Stomach (tissue), 4 donors: ENCODE data around the gene TCF7.

Experiments
- EP300 ChIP-seq: sonication (generic); formaldehyde crosslinking; IDR thresholded peaks from one replicate; pipeline ENCODE4 v1.6.1; 2017; ENCODE audit warnings: antibody characterized with exemption
- POLR2A ChIP-seq, 4 donors: fragments of 450-650 bp; IDR thresholded peaks; one replicate each; pipeline ENCODE4 v1.6.1; 2016; ENCODE audit warnings: antibody characterized with exemption in 4 of 4, control low read depth in 2 of 4, mild to moderate bottlenecking in 1 of 4, moderate library complexity in 1 of 4
- TF ChIP-seq, protein P1 (sequence below), 7 experiments: fragments of 450-650 bp in 4 of 7; fragments of 200-600 bp in 3 of 7; sonication (generic) in 3 of 7; IDR thresholded peaks; one replicate each; pipeline ENCODE4 v1.5.1; 2016 to 2019; ENCODE audit warnings: antibody characterized with exemption in 7 of 7, control low read depth in 2 of 7, mild to moderate bottlenecking in 1 of 7

DNA sequence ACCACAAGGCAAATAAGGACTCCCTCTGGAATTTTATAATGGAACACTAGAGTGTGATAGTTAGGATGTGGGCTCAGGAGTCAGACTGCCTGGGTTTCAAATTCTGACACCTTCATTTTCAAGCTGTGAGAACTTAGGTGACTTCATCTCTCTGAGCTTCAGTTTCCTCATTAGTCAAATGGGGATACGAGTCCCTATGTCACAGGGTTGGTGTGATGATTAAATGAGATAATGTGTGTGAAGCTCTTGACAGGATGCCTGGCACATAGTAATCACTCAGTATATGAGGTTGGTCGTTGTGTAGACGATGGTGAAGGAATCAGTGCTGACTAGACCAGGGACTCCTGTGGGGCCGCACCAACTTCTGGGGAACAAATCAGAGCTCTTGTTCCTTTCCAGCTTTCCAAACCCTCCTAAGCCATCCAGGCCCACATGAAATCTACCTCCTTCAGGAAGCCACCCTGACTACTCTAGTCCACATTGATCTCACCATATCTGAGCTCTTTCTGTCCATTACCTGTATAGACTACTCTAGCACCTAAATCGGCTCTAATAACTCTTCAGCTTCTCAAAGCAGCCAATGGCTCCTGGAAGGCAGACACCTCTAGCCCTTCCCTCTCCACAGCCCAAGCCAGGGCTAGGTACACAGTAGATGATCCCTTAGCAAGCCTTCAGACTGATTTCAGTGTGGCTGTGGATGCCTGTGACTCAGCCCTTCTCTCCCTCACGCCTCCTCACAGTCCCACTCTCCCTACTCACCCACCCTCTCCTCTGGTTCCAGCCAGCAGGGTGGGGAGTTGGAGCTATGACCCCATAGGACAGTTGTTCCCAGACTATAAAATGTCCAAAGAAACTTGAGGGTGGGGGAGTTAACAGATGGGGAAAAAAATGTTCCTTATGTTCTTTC, 2.5 kb upstream of the TCF7 start:
- TF ChIP-seq EP300: no peak
- TF ChIP-seq, protein P1, sequence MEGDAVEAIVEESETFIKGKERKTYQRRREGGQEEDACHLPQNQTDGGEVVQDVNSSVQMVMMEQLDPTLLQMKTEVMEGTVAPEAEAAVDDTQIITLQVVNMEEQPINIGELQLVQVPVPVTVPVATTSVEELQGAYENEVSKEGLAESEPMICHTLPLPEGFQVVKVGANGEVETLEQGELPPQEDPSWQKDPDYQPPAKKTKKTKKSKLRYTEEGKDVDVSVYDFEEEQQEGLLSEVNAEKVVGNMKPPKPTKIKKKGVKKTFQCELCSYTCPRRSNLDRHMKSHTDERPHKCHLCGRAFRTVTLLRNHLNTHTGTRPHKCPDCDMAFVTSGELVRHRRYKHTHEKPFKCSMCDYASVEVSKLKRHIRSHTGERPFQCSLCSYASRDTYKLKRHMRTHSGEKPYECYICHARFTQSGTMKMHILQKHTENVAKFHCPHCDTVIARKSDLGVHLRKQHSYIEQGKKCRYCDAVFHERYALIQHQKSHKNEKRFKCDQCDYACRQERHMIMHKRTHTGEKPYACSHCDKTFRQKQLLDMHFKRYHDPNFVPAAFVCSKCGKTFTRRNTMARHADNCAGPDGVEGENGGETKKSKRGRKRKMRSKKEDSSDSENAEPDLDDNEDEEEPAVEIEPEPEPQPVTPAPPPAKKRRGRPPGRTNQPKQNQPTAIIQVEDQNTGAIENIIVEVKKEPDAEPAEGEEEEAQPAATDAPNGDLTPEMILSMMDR (IDR thresholded peaks at IDR 0.05): no peak
- TF ChIP-seq POLR2A (IDR thresholded peaks at IDR 0.05): no peak
